Stimulated activated naive CD8-positive, alpha-beta T cell treated with anti-CD3 and anti-CD28 coated beads, Interleukin-15, Interleukin-2, amounts not matched to agents 100 U/mL and 50 U/mL, for 24 hours (primary cell): ENCODE data around the gene ARGLU1.

Experiments used
- ATAC-seq: fragments of 150-1000 bp; cut with Tn5 transposase; one replicate; pipeline ENCODE4 v1.10.0; 2021
- DNase-seq: peaks from one replicate; pipeline ENCODE4 v3.0.0; 2021

The ARGLU1 gene

DNA sequence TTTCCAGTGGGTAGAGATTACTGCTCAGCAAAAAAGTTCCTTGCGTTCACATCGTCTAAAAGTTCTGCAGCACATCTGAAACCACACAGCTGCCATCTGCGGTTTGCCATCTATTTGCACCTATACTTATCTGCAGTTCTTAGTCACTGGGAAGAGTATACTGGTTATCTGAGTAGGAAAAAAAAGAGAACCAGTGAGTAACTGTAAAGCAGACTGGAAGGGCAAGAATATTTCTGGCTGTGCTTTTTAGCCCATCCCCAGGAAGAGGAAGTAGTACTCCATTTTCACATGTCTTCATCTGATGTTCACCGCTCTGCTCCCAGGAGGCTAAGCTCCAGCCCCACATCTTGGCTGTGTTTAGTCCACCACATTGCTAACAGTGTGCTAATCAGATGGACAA, 68.0 kb downstream of the ARGLU1 start:
- DNase-seq (no peak), ATAC-seq (no peak)

- ATAC-seq (no peak), DNase-seq (no peak)
Measured at GRCh38 chr13:106499113-106499512, 68.8 kb downstream of the ARGLU1 start.

DNA sequence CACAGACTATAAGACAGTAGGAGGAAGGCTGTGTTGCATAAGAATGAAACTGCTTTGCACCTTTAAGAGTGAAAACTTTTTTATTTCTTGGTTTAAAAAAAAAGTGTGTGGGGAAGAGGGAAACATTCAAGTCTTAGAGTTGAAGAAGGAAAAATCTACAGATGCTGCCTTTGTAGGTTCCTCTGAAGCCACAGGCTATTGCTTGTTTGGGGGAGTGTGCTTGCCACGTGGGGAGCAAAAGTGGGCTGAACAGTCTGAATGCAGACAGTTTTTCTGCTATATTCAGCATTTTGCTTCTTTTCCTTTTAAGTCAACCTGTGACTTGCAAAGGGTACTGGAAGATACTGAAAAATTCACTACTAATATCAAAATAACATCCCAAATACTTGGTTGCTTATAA, 69.4 kb downstream of the ARGLU1 start:
- DNase-seq (no peak), ATAC-seq (no peak)

DNA sequence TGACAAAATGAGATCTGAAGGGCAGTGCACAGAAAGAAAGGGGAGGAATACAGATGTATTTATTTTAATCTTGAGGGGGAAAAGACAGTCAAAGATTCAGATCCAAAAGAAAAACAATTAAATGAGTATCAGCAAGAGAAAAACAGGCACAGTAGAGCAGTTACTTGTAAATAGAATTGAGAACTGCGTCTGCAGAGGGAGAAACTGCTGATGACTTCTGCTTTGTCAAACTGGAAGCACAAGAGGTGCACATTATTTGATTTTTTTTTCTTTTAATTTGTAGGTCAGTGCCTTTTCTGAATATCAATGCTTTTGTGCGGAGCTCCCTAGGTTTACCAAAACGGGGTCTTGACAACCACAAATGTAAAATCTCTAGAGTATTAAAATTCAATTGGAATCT, 69.8 kb downstream of the ARGLU1 start:
- ATAC-seq (no peak), DNase-seq (no peak)

DNA sequence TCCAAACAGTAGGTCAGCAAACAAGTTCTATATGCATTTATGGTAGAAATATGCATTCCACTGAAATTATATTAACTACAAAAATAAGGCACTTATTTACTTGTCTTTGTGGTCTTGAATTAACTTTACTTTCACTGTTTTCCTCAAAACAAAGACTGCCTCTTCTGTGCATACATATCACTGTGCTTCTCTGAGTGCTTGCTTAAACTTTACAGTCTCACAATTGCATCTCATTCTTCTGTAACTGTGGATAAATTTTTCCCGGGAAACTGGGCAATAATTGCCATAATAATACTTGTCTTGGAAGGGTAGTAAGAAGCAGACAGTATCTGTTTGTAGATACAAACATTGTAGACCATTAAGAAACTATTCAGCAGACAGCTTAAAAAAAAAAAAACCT, 70.9 kb downstream of the ARGLU1 start:
- DNase-seq: no peak
- no peak for ATAC-seq

DNA sequence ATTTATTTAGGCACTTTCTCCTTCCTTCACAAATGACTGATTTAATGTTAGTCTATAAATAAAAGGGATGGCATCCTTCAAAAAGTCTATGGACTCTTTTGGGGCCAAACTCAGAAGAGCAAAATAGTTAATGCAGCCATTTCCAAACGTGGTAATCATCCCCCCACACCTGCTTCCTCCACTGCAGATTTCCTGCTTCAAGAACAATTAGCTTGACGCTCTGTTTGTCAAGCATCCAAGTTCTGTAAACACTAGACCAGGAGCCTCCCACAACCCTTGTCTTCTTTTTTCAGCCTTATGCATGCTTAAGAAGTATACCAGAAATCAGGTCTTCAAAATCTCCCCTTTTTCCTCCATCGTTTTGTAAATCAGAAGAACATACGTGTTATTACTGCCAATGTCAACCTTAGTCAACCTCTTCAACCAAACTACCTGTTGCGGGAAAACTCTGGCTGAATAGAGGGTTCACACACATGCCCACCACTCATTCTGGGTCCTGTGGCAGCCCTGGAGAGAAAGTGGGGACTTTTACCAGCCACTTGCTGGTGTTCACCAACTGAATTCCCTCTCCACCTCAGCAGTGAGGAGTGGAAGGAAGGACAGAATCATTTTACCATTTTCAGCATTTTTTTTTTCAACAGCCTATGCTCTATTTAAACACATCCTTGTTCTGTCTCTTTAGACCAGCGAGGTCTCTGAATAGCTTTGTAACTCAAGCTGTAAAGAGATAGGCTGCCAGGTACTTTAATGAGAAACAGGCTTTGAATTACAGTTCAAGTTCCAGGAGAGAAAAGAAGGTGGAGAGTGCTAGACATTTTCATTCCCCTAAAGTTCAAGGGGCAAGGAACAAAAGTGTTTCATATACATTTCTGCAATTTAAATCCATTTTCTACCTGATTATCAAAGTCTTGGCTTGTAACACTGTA, 71.6 kb downstream of the ARGLU1 start:
- DNase-seq: no peak

DNA sequence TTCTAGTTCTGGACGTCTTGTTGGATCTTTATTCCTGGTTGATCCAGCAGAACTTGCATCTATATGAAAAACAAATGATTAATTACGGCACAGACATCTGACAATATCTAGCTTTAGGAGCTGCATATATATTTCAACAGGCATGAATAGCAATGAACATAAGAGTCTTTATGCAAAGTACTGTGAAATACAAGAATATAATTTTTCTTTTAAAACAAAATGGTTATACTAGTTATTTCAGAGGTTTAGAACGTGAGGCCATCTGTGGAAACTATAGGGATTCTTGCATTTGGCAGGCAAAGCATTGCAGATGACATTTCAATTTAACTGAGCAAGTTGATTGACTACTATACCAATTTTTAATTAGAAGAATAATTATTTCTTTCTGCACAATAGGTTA, 73.0 kb downstream of the ARGLU1 start:
- DNase-seq (no peak), ATAC-seq (no peak)

More for the DNA sequence above, 71.6 kb downstream of the ARGLU1 start:
- ATAC-seq: no peak

GRCh38 chr13:106494506-106494905, 73.4 kb downstream of the ARGLU1 start:
- no peak for DNase-seq
- ATAC-seq: no peak

DNA sequence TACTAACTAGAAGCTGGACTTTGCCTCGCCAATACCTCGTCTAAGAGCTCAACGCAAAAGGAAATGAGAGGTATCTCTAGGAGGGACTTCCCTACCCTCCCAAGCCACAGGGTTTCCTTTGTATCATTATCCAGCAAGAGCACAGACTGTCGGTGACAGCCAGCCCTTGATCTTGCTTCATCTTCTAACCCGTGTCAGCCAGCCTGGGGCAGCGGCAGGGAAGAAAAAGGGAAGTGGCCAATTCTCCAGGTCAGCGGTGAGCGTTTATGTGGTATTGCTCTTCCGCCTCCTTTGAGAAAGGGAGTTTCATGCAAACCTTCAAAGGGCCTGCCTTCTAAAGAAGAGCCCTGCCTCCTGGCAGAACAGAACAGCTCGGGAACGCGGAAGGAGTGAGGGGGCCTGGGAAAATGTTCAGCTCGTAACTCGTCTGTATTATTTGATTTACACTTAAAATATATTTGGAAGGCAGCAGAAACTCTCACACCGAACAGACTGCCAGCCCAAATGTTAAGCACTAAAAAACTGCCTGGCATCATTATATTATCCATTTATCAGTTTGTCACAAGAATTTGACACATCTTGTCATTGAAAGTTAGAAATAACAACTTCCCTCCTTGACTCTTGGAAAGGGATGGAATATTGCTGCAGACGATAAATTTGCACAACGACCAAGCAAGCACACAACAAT, 74.3 kb downstream of the ARGLU1 start:
- ATAC-seq: peak; percentile 46
- no peak for DNase-seq

DNA sequence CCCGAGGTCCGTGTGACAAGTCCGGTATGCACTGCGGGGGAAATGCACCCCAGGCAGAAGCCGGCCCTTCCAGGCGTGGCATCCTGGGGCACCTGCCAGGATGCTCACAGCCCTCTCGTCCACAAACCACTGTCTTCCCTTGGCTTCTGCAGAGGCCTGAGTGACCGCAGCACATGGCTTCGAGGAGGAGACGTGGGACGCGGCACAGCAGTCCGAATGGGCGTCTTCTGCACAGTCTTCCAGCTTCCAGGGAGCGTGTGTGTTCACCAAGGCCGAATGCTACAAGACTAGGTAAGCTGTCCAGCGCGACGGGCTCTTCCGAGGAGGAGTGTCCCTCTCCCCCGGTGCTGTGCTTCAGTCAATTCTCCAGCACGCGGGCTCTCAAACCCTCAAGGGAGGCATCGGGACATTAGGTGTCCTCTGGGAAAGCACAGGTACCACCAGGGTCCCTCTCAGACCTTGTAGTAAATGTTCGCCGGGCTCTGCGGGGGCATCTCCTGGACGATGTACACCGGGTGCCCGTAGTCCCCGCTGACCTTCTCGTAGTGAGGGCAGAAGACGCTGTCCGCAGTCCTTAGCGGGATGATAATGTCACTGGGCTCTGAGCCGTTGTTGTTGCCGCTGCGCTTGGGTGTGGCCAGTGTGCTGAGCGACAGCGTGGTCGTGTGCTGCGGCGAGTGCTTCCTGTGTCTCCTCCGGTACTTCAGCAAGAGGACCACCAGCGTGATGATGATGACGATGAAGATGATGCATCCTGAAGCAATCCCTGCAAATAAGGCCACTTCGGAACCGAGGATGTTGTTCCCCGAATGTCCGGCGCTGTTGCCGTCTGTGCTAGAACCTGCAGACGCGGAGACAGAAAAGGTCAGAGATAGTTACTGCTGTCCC, 75.1 kb downstream of the ARGLU1 start:
- ATAC-seq: no peak
- DNase-seq: no peak

DNA sequence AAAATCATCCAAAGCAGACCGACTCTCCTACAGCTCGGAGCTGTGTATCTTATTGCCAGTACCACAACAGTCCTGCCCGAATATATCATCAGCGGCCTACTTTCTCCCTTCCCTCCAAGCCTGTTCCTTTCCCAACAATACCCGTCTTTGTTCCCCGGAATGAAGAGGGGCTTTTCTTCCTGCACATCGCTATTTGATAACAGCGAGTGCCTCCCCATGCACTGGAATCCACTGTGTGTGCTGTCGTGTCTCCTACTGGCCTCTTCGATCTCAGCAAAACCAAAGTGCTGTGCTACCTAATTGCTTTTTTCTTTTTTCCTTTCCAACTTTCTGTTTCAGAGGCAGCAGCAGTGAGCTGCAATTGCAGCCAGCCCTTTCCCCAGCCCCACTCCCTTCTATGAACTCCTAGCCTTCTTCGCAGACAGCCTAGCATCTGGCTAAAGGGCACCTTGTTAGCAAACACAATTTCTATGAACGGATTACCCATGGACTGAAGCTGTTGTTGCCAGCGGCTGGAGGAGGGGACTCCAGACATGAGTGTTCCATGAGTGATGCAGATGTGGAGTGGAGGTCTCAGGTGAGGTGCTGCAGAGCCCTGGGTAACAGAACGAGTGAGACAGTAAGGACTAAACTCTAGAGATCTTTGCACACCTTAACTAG, 75.9 kb downstream of the ARGLU1 start:
- ATAC-seq (no peak), DNase-seq (no peak)
